CD14-positive monocyte (primary cell): Measurements from ENCODE around the gene CACNB4. TPM values are rescaled to one million over a fixed set of nuclear protein-coding genes. Genes with fewer than 3 reads are reported as not detected.
A peak's percentile ranks its signal among the peaks of the same experiment; 100 is the strongest.

Experiments used
- DNase-seq, 3 donors: peaks; one replicate each; pipeline ENCODE4 v3.0.0-alpha.2; 2011 to 2022
- H2AFZ ChIP-seq: 2 replicates; pipeline ENCODE4 v1.6.0; 2012; ENCODE audit warnings: mild to moderate bottlenecking, low read depth, low read length, inconsistent platforms; ENCODE audit not compliant: insufficient read depth, poor library complexity, severe bottlenecking
- H3K27ac ChIP-seq, 2 donors: 1 replicate in 1 of 2; 2 replicates in 1 of 2; pipeline ENCODE4 v1.5.1; 2012 to 2013; ENCODE audit warnings: low read length in 2 of 2, control low read depth in 1 of 2, inconsistent platforms in 1 of 2, low read depth in 1 of 2, mild to moderate bottlenecking in 1 of 2
- H3K27me3 ChIP-seq, 2 donors: one replicate each; pipeline versions ENCODE4 v1.6.0 to v1.6.1; 2011 to 2013; ENCODE audit warnings: low read length in 2 of 2; ENCODE audit not compliant: control insufficient read depth in 2 of 2, insufficient read depth in 2 of 2
- H3K36me3 ChIP-seq, 2 donors: replicated peaks in 1 of 2; 1 replicate in 1 of 2; 2 replicates in 1 of 2; pipeline versions ENCODE4 v1.5.1 to v1.6.1; 2012 to 2013; ENCODE audit warnings: low read length in 2 of 2, control low read depth in 1 of 2, inconsistent platforms in 1 of 2, mild to moderate bottlenecking in 1 of 2; ENCODE audit not compliant: insufficient read depth in 2 of 2, control insufficient read depth in 1 of 2
- H3K4me1 ChIP-seq, 2 donors: 1 replicate in 1 of 2; 2 replicates in 1 of 2; pipeline versions ENCODE4 v1.5.1 to v1.6.1; 2012 to 2013; ENCODE audit warnings: low read length in 2 of 2, control low read depth in 1 of 2, inconsistent platforms in 1 of 2, mild to moderate bottlenecking in 1 of 2, moderate library complexity in 1 of 2; ENCODE audit not compliant: insufficient read depth in 2 of 2, control insufficient read depth in 1 of 2
- H3K4me2 ChIP-seq: replicated peaks from 2 replicates; pipeline ENCODE3; 2012; ENCODE audit warnings: low read length, moderate library complexity, mild to moderate bottlenecking; ENCODE audit not compliant: poor library complexity, severe bottlenecking; ENCODE audit errors: extremely low read depth
- H3K4me3 ChIP-seq, 3 experiments: fragments of 200-600 bp in 1 of 3; sonication (generic) in 1 of 3; replicated peaks in 1 of 3; 1 replicate in 2 of 3; 2 replicates in 1 of 3; pipeline ENCODE4 v1.5.1; 2011 to 2013; ENCODE audit warnings: low read length in 3 of 3, mild to moderate bottlenecking in 3 of 3, control low read depth in 2 of 3, low read depth in 2 of 3, inconsistent platforms in 1 of 3, moderate library complexity in 1 of 3
- H3K79me2 ChIP-seq: 2 replicates; pipeline ENCODE4 v1.6.0; 2012; ENCODE audit warnings: mild to moderate bottlenecking, control low read depth, inconsistent platforms, low read length, moderate library complexity; ENCODE audit not compliant: insufficient read depth
- H3K9ac ChIP-seq: 2 replicates; pipeline ENCODE4 v1.6.0; 2017; ENCODE audit warnings: low read length, mild to moderate bottlenecking; ENCODE audit not compliant: insufficient read depth, poor library complexity, severe bottlenecking
- H3K9me3 ChIP-seq, 2 donors: replicated peaks in 1 of 2; 1 replicate in 1 of 2; 2 replicates in 1 of 2; pipeline versions ENCODE4 v1.5.1 to v1.6.1; 2012 to 2013; ENCODE audit warnings: low read length in 2 of 2, control low read depth in 1 of 2; ENCODE audit not compliant: control insufficient read depth in 1 of 2, insufficient read depth in 1 of 2
- H4K20me1 ChIP-seq: 2 replicates; pipeline ENCODE4 v1.6.0; 2012; ENCODE audit warnings: mild to moderate bottlenecking, low read length, control low read depth, moderate library complexity; ENCODE audit not compliant: insufficient read depth
- H3K27ac Mint-ChIP-seq, 7 donors: one replicate each; pipeline ENCODE4 v1.8.0; 2020; ENCODE audit warnings: mild to moderate bottlenecking in 7 of 7, mixed read lengths in 7 of 7, moderate library complexity in 6 of 7, inconsistent platforms in 2 of 7
- H3K27me3 Mint-ChIP-seq, 3 donors: one replicate each; pipeline ENCODE4 v1.8.0; 2021 to 2022; ENCODE audit warnings: low read depth in 3 of 3, mild to moderate bottlenecking in 3 of 3, mixed read lengths in 3 of 3, moderate library complexity in 3 of 3, inconsistent platforms in 1 of 3
- H3K36me3 Mint-ChIP-seq, 2 donors: one replicate each; pipeline ENCODE4 v1.8.0; 2020; ENCODE audit warnings: mixed read lengths in 2 of 2, inconsistent platforms in 1 of 2, mild to moderate bottlenecking in 1 of 2
- H3K4me1 Mint-ChIP-seq: one replicate; pipeline ENCODE4 v1.8.0; 2020; ENCODE audit warnings: mild to moderate bottlenecking, mixed read lengths
- H3K4me3 Mint-ChIP-seq, 2 donors: one replicate each; pipeline ENCODE4 v1.8.0; 2020; ENCODE audit warnings: mild to moderate bottlenecking in 2 of 2, mixed read lengths in 2 of 2, moderate library complexity in 1 of 2
- H3K9me3 Mint-ChIP-seq, 7 donors: one replicate each; pipeline ENCODE4 v1.8.0; 2020 to 2022; ENCODE audit warnings: mixed read lengths in 7 of 7, mild to moderate bottlenecking in 6 of 7, moderate library complexity in 6 of 7, inconsistent platforms in 2 of 7
- CTCF ChIP-seq: fragments of 200-600 bp; IDR thresholded peaks from one replicate; pipeline ENCODE4 v1.8.0; 2022; ENCODE audit warnings: antibody characterized with exemption, mild to moderate bottlenecking
- WGBS: methylation state at CpG from one replicate; pipeline ENCODE4 v1.1.5; 2013; ENCODE audit warnings: missing lambda C conversion rate; ENCODE audit not compliant: insufficient coverage; 5-methylcytosine and 5-hydroxymethylcytosine counted together
- intact Hi-C, 2 donors: fragments of 100-400 bp; cut with micrococcal nuclease; formaldehyde crosslinking; loops; one replicate each; pipeline versions ENCODE4 v1.15.0 to v1.15.1; 2023
- polyA plus RNA-seq, 3 donors: library from polyadenylated mRNA; depleted of rRNA in 1 of 3; unstranded in 2 of 3; stranded (reverse) in 1 of 3; fragments of 300-500 nt in 2 of 3; fragments of >200 nt in 1 of 3; fragmentation: Illumina TruSeq in 2 of 3; gene quantifications; 1 replicate in 2 of 3; 2 replicates in 1 of 3; pipeline ENCODE4 v1.2.3, GENCODE V29; 2012 to 2021

The CACNB4 gene
- polyA plus RNA-seq, 3 donors, result 0.44 to 1.9 (median 1.1) TPM

GRCh38 chr2:152034257-152034801 lies 64.5 kb downstream of the CACNB4 start:
- no peaks in the 10 kb centered on the region for H3K36me3 Mint-ChIP-seq
- DNase-seq, result no peak
- no peak overlapping the region for H3K4me3 Mint-ChIP-seq
- no peak overlapping the region for H3K9ac ChIP-seq
- H3K4me1 ChIP-seq, result peaks cover 23 to 29% of the 10 kb centered on the region in 2 donors
- no peak overlapping the region for H2AFZ ChIP-seq
- H3K27me3 Mint-ChIP-seq, result peaks cover 0 to 8% (median 2%) of the 10 kb centered on the region in 3 donors
- H3K9me3 ChIP-seq, result no peaks in the 10 kb centered on the region
- H3K4me1 Mint-ChIP-seq, result peaks cover 27% of the 10 kb centered on the region
- no peaks in the 10 kb centered on the region for H4K20me1 ChIP-seq
- no peak overlapping the region for H3K27ac Mint-ChIP-seq
- H3K9me3 Mint-ChIP-seq, result peaks cover 0 to 3% (median 3%) of the 10 kb centered on the region in 7 donors
- no peaks in the 10 kb centered on the region for H3K36me3 ChIP-seq
- no peak overlapping the region for H3K27ac ChIP-seq
- 60% methylated on average over 1 of the region's 7 CpGs for WGBS
- H3K4me3 ChIP-seq, result no peak overlapping the region
- intact Hi-C loops, result loop anchor here (10.0 kb wide), 3 partner anchors 140 to 610 kb away; partner anchors contain the start of gene STAM2 (in 1 of the 2)
- no peak for TF ChIP-seq CTCF
- no peaks in the 10 kb centered on the region for H3K27me3 ChIP-seq
- no peak overlapping the region for H3K4me2 ChIP-seq
- no peaks in the 10 kb centered on the region for H3K79me2 ChIP-seq

- H3K36me3 Mint-ChIP-seq, result no peaks in the 10 kb centered on the region
- peaks cover 0 to 3% (median 3%) of the 10 kb centered on the region in 7 donors for H3K9me3 Mint-ChIP-seq
- H3K27me3 Mint-ChIP-seq, result peaks cover 0 to 8% (median under 1%) of the 10 kb centered on the region in 3 donors
- Histone ChIP-seq H4K20me1 (no peaks in the 10 kb centered on the region), H3K4me1 (peaks cover 16 to 19% of the 10 kb centered on the region in 2 donors), H3K27me3 (no peaks in the 10 kb centered on the region), H3K4me3 (no peak overlapping the region), H3K9me3 (no peaks in the 10 kb centered on the region), H2AFZ (no peak overlapping the region), H3K9ac (no peak overlapping the region), H3K4me2 (no peak overlapping the region), H3K79me2 (no peaks in the 10 kb centered on the region), H3K27ac (no peak overlapping the region), H3K36me3 (no peaks in the 10 kb centered on the region)
- TF ChIP-seq CTCF, result no peak
- 98% methylated on average over 8 of the region's 12 CpGs for WGBS
- peak overlapping the region in 1 of 7 donors; percentile 64 for H3K27ac Mint-ChIP-seq
- H3K4me3 Mint-ChIP-seq, result no peak overlapping the region
- H3K4me1 Mint-ChIP-seq, result peaks cover 22% of the 10 kb centered on the region
- intact Hi-C loops, result loop anchor here (10.0 kb wide), 3 partner anchors 142 to 612 kb away; partner anchors contain the start of gene STAM2 (in 1 of the 2)
- no peak for DNase-seq
Observed at GRCh38 chr2:152033011-152033925, 65.6 kb downstream of the CACNB4 start.
